ENCODE results near the gene HEATR5A. TPM values are rescaled to one million over a fixed set of nuclear protein-coding genes. Genes with fewer than 3 reads are reported as not detected.
"Not testable (repeated sequence)": the region's sequence is repeated elsewhere in the genome, so short reads cannot be mapped to it uniquely, and the experiment has no call there.

HEATR5A gene
- polyA plus RNA-seq, 4 donors: 18.8 to 22.0 (median 19.4) TPM

DNA sequence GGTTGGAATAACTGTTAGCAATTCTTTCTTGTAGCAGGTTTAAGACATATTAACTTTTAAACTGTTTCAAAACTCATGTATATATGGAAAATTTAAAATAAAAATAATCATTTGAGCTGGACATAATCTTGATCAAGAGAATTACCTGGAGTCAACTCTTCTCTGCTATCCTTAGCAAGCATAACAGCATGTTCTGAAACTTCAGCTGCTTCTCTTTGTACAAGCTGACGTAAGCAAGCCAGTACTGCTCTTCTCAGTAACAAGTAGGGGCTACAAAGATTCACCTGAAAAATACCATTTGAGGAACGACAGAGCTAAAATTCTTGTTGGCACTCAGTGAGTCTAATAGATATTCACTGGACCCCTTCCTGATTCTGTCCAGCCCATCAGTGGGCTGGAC lies 83.0 kb downstream of the HEATR5A start:
- DNase-seq (ENCODE audit: low read depth in 4 of 4, low spot score in 3 of 4): no peak

- DNase-seq (ENCODE audit: low read depth in 4 of 4, low spot score in 3 of 4): no peak
Observed at GRCh38 chr14:31336646-31337045, 83.7 kb downstream of the HEATR5A start.

GRCh38 chr14:31331395-31331794 lies 89.0 kb downstream of the HEATR5A start:
- not testable (repeated sequence) for DNase-seq (ENCODE audit: low read depth in 4 of 4, low spot score in 3 of 4)

GRCh38 chr14:31329876-31330521 lies 90.4 kb downstream of the HEATR5A start:
- not testable (repeated sequence) for DNase-seq (ENCODE audit: low read depth in 4 of 4, low spot score in 3 of 4)

GRCh38 chr14:31326111-31326510 lies 94.2 kb downstream of the HEATR5A start:
- no peak for DNase-seq (ENCODE audit: low read depth in 4 of 4, low spot score in 3 of 4)

DNA sequence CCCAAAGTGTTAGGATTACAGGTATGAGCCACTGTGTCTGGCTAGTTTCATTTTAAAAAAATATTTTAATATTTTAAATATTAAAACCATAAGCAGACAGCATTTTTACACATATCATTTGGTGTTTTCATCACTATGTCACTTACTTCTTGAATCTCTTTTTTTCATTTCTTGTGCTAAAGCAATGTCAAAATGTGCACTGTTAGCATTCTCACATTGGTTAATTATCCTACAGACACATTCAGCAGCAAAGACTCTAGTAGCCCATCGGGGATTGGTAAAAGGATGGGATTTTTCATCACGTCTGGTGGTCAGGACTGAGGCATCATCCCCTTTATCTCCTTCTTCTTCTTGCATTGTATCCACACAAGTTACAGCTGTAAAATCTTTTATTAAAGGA lies 96.9 kb downstream of the HEATR5A start:
- DNase-seq (ENCODE audit: low read depth in 4 of 4, low spot score in 3 of 4): no peak

- DNase-seq (ENCODE audit: low read depth in 4 of 4, low spot score in 3 of 4): no peak
Observed at GRCh38 chr14:31320922-31321766, 99.2 kb downstream of the HEATR5A start.

- no peak for DNase-seq (ENCODE audit: low read depth in 4 of 4, low spot score in 3 of 4)
Observed at GRCh38 chr14:31320216-31320615, 100.1 kb downstream of the HEATR5A start.

DNA sequence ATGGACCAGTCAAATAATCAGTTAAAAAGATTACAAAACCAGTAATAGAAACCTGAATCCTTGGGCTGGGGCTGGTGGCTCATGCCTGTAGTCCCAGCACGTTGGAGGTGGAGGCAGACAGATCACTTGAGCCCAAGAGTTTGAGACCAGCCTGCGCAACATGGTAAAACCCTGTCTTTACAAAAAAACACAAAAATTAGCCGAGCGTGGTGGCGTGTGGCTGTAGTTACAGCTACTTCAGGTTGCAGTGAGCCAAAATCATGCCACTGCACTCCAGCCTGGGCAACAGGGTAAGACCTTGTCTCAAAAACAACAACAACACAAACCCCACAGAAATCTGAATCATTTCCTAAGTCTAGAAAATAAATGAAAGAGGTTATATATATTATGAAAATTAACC lies 100.6 kb downstream of the HEATR5A start:
- DNase-seq (ENCODE audit: low read depth in 4 of 4, low spot score in 3 of 4): no peak

DNA sequence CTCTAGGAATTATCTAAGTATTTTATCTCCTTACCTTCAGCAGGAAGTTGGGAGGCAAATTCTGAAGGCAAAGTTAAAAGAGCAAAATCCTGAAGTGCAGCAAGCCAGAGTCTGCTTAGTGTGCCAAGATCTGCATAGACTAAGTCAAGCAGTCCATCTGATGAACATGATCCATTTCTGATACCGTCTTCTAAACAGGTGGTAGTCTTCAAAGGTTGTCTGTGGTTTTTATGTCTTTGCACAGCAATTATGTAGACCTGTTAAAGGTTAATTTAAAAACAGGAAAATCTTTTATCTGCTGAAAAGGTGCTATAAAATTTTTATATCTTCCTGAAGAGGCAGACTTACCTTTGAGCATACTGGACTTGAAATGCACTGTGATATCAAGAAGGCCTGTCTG lies 107.4 kb downstream of the HEATR5A start:
- DNase-seq (ENCODE audit: low read depth in 4 of 4, low spot score in 3 of 4): no peak

GRCh38 chr14:31312370-31312769 lies 108.0 kb downstream of the HEATR5A start:
- not testable (repeated sequence) for DNase-seq (ENCODE audit: low read depth in 4 of 4, low spot score in 3 of 4)

- DNase-seq (ENCODE audit: low read depth in 4 of 4, low spot score in 3 of 4): no peak
Observed at GRCh38 chr14:31307618-31308017, 112.7 kb downstream of the HEATR5A start.

DNA sequence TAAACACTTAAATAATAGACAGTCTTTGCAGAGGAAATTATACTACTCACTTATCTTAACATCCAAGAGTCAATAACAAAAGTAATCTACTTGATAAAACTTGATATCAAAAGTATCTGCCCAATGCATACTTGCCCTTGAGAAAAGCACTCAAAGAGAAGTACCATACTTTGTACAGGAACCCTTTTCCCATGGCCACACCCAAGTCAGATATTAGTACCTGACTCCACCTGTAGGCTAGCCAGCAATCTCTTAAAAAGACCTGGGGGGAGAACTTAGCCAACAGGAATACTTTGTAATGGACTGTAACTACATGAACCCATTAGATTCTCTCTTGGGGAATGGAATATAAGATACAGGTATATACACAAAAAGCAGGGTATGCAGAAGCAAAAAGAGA lies 113.2 kb downstream of the HEATR5A start:
- no peak for DNase-seq (ENCODE audit: low read depth in 4 of 4, low spot score in 3 of 4)

DNA sequence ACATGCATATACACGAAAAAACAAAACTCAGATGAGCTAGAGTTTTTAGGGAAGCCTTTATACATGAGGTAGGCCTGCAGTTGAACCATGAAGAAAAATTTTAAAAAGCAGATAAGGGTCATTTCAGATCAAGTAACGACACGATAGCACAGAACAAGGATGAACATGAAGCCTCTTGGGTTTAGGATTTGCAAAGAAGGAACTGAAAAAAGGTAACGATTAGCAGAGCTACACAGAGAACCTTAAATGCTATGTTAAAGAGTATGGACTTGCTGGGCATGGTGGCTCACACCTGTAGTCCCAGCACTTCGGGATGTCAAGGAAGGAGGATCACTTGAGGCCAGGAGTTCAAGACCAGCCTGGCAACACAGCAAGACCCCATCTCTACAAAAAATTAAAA lies 116.7 kb downstream of the HEATR5A start:
- no peak for DNase-seq (ENCODE audit: low read depth in 4 of 4, low spot score in 3 of 4)

GRCh38 chr14:31300883-31301282 lies 119.5 kb downstream of the HEATR5A start:
- DNase-seq (ENCODE audit: low read depth in 4 of 4, low spot score in 3 of 4): no peak

- no peak for DNase-seq (ENCODE audit: low read depth in 4 of 4, low spot score in 3 of 4)
Observed at GRCh38 chr14:31300296-31300695, 120.1 kb downstream of the HEATR5A start.

DNA sequence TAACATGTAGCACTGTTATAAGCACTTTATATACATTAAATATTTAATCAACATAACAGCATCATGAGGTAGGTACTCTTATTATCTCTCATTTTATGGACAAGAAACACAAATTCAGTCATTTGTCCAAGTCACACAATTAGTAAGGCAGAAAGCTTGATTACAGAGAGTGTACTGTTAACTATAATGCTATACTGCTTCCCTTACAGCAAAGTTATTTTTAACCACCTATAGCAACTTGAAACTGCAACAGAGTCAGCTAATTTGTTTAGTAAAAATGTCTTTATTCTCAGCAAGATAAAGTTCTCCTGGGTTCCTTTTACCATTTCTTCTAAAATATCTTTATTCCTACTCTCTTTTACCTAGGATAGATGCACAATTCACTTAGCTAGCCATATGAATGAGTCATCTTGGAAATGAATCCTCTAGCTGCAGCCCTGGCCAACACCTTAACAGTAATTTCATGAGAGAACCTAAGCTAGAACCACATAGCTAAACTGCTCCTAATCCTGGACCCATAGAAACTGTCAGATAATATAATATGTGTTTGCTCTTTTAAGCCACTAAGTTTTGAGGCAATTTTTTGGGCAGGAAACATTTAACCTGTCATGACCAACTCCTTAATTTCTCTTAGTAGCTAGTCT lies 122.5 kb downstream of the HEATR5A start:
- DNase-seq (ENCODE audit: low read depth in 4 of 4, low spot score in 3 of 4): no peak

DNA sequence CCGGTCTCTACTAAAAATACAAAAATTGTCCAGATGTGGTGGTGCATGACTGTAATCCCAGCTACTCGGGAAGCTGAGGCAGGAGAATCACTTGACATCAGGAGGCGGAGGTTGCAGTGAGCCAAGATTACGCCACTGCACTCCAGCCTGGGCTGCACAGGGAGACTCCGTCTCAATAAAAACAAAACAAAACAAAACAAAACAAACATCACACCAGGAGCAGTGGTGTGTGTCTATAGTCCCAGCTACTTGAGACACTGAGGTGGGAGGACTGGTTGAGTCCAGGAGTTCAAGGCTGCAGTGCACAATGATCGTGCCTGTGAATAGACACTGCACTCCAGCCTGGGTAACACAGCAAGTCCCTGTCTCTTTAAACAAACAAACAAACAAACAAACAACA lies 123.2 kb downstream of the HEATR5A start:
- DNase-seq (ENCODE audit: low read depth in 4 of 4, low spot score in 3 of 4): no peak

DNA sequence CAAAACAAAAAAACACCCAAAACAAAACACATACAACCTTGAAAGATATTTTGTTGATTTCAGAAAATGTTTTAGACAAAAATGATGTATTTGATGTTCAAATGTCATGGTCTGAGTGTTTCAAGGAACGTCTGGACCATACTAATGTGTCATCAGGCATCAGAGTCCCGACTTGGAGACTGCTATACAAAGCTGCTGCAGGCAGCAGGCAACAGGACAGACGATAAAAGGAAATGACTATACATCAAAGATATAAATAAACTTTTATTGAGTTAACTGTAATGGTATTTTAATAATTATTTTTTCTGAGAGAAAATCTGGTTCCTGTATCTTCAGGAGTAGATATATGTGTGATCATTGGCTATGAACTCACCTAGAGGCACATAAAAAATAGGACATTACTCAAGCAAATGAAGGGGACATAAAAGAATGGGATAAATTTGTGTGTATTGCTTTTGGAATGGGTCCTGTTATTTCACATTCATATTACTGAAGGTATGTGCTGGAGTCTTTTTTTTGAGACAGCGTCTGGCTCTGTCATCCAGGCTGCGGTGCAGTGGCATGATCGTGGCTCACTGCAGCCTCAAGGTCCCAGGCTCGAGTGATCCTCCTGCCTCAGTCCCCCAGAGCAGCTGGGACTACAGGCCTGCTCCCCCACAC lies 125.5 kb downstream of the HEATR5A start:
- no peak for DNase-seq (ENCODE audit: low read depth in 4 of 4, low spot score in 3 of 4)

GRCh38 chr14:31292937-31293616 lies 127.3 kb downstream of the HEATR5A start:
- DNase-seq (ENCODE audit: low read depth in 4 of 4, low spot score in 3 of 4): no peak

- DNase-seq (ENCODE audit: low read depth in 4 of 4, low spot score in 3 of 4): no peak
Observed at GRCh38 chr14:31291210-31291609, 129.1 kb downstream of the HEATR5A start.
